IPS-18a (cell line): Measurements from ENCODE around the gene NPTN.

Source experiments
- H3K27ac ChIP-seq: one replicate; pipeline ENCODE4 v1.5.1; 2013; ENCODE audit warnings: low read length
- H3K27me3 ChIP-seq: one replicate; pipeline ENCODE4 v1.6.1; 2013; ENCODE audit warnings: mild to moderate bottlenecking, low read length; ENCODE audit not compliant: control insufficient read depth, insufficient read depth
- H3K36me3 ChIP-seq: one replicate; pipeline ENCODE4 v1.6.1; 2013; ENCODE audit warnings: low read depth, low read length; ENCODE audit not compliant: control insufficient read depth
- H3K4me1 ChIP-seq: one replicate; pipeline ENCODE4 v1.6.1; 2013; ENCODE audit warnings: low read depth, low read length; ENCODE audit not compliant: control insufficient read depth
- H3K4me3 ChIP-seq: one replicate; pipeline ENCODE4 v1.5.1; 2013; ENCODE audit warnings: low read length
- H3K9ac ChIP-seq: one replicate; pipeline ENCODE4 v1.6.1; 2013; ENCODE audit warnings: mild to moderate bottlenecking, low read length, moderate library complexity
- H3K9me3 ChIP-seq: one replicate; pipeline ENCODE4 v1.6.1; 2013; ENCODE audit warnings: low read depth, low read length; ENCODE audit not compliant: control insufficient read depth

The NPTN gene

GRCh38 chr15:73631915-73632669, 1.1 kb downstream of the NPTN start:
- no peak overlapping the region for H3K27ac ChIP-seq
- no peaks in the 10 kb centered on the region for H3K9me3 ChIP-seq
- peak overlapping the region; percentile 55 for H3K9ac ChIP-seq
- no peaks in the 10 kb centered on the region for H3K36me3 ChIP-seq
- peaks cover 5% of the 10 kb centered on the region for H3K27me3 ChIP-seq
- peak overlapping the region; percentile 81 for H3K4me3 ChIP-seq
- peaks cover 36% of the 10 kb centered on the region for H3K4me1 ChIP-seq

GRCh38 chr15:73630921-73631362, 2.2 kb downstream of the NPTN start:
- Histone ChIP-seq H3K4me3 (peak overlapping the region; percentile 81), H3K36me3 (no peaks in the 10 kb centered on the region), H3K4me1 (peaks cover 36% of the 10 kb centered on the region), H3K27me3 (no peaks in the 10 kb centered on the region), H3K27ac (no peak overlapping the region), H3K9ac (no peak overlapping the region), H3K9me3 (no peaks in the 10 kb centered on the region)

GRCh38 chr15:73629798-73630429, 3.3 kb downstream of the NPTN start:
- no peak overlapping the region for H3K9ac ChIP-seq
- H3K4me3 ChIP-seq = peak overlapping the region; percentile 26
- H3K27me3 ChIP-seq = no peaks in the 10 kb centered on the region
- no peaks in the 10 kb centered on the region for H3K9me3 ChIP-seq
- no peak overlapping the region for H3K27ac ChIP-seq
- H3K36me3 ChIP-seq = no peaks in the 10 kb centered on the region
- H3K4me1 ChIP-seq = peaks cover 36% of the 10 kb centered on the region

GRCh38 chr15:73628976-73629797, 4.0 kb downstream of the NPTN start:
- Histone ChIP-seq H3K4me1 (peaks cover 41% of the 10 kb centered on the region), H3K9me3 (no peaks in the 10 kb centered on the region), H3K4me3 (no peak overlapping the region), H3K36me3 (no peaks in the 10 kb centered on the region), H3K9ac (peak overlapping the region; percentile 17), H3K27ac (no peak overlapping the region), H3K27me3 (no peaks in the 10 kb centered on the region)

- Histone ChIP-seq H3K4me3 (no peak overlapping the region), H3K9ac (no peak overlapping the region), H3K27ac (no peak overlapping the region), H3K9me3 (no peaks in the 10 kb centered on the region), H3K36me3 (no peaks in the 10 kb centered on the region), H3K27me3 (no peaks in the 10 kb centered on the region), H3K4me1 (peaks cover 43% of the 10 kb centered on the region)
Observed at GRCh38 chr15:73628102-73628501, 5.1 kb downstream of the NPTN start.

GRCh38 chr15:73626072-73626471, 7.1 kb downstream of the NPTN start:
- Histone ChIP-seq H3K27ac (no peak overlapping the region), H3K9ac (no peak overlapping the region), H3K4me3 (no peak overlapping the region), H3K4me1 (peaks cover 50% of the 10 kb centered on the region), H3K36me3 (no peaks in the 10 kb centered on the region), H3K9me3 (no peaks in the 10 kb centered on the region), H3K27me3 (no peaks in the 10 kb centered on the region)

- Histone ChIP-seq H3K9me3 (no peaks in the 10 kb centered on the region), H3K27ac (no peak overlapping the region), H3K4me3 (no peak overlapping the region), H3K4me1 (peaks cover 42% of the 10 kb centered on the region), H3K27me3 (no peaks in the 10 kb centered on the region), H3K36me3 (no peaks in the 10 kb centered on the region), H3K9ac (no peak overlapping the region)
Observed at GRCh38 chr15:73624530-73624929, 8.7 kb downstream of the NPTN start.

GRCh38 chr15:73621286-73621826, 11.8 kb downstream of the NPTN start:
- Histone ChIP-seq H3K36me3 (no peaks in the 10 kb centered on the region), H3K4me3 (no peak overlapping the region), H3K9me3 (no peaks in the 10 kb centered on the region), H3K4me1 (peaks cover 50% of the 10 kb centered on the region), H3K27me3 (no peaks in the 10 kb centered on the region), H3K9ac (no peak overlapping the region), H3K27ac (no peak overlapping the region)

GRCh38 chr15:73620078-73620477, 13.1 kb downstream of the NPTN start:
- no peak overlapping the region for H3K9ac ChIP-seq
- no peak overlapping the region for H3K4me3 ChIP-seq
- H3K4me1 ChIP-seq = peaks cover 52% of the 10 kb centered on the region
- no peaks in the 10 kb centered on the region for H3K9me3 ChIP-seq
- no peak overlapping the region for H3K27ac ChIP-seq
- no peaks in the 10 kb centered on the region for H3K27me3 ChIP-seq
- H3K36me3 ChIP-seq = no peaks in the 10 kb centered on the region

GRCh38 chr15:73617913-73618312, 15.3 kb downstream of the NPTN start:
- Histone ChIP-seq H3K9me3 (no peaks in the 10 kb centered on the region), H3K36me3 (no peaks in the 10 kb centered on the region), H3K4me3 (peak overlapping the region; percentile 31), H3K4me1 (peaks cover 40% of the 10 kb centered on the region), H3K27me3 (no peaks in the 10 kb centered on the region), H3K27ac (no peak overlapping the region), H3K9ac (peak overlapping the region; percentile 21)

GRCh38 chr15:73617301-73617831, 15.8 kb downstream of the NPTN start:
- H3K4me3 ChIP-seq = peak overlapping the region; percentile 31
- no peaks in the 10 kb centered on the region for H3K27me3 ChIP-seq
- H3K27ac ChIP-seq = no peak overlapping the region
- H3K9ac ChIP-seq = peak overlapping the region; percentile 21
- H3K4me1 ChIP-seq = peaks cover 40% of the 10 kb centered on the region
- no peaks in the 10 kb centered on the region for H3K36me3 ChIP-seq
- H3K9me3 ChIP-seq = no peaks in the 10 kb centered on the region
